Measurements from ENCODE around the gene SLAMF9. TPM values are rescaled to one million over a fixed set of nuclear protein-coding genes. Genes with fewer than 3 reads are reported as not detected.

The SLAMF9 gene
- total and polyA plus RNA-seq, 2 of the 8 experiments (the other 6 are each of a cell fraction or from before 2014, with no cell fraction given): not detected

DNA sequence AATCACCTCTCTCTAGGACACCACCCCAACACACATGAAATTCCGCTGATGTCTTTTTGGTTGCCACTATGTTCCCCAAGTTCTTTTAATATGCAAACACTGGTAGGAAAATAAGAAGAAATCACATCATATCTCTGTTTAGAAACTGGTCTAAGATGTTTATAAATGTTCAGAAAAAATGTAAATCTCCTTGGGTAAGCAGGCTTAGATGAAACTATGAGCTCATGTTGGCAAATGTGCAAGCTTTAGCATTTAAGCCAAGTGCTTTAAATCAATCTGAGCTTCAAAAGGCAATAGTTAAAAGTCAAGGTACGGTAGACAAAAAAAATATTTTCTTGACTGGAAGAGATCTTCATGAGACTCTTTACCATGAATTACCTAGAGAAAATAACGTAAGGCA is 25.2 kb upstream of the SLAMF9 start:
- Histone ChIP-seq H2AK5ac (ENCODE audit: low read depth, low read length) (no peak overlapping the region), H3K23me2 (ENCODE audit: low read depth, low read length) (no peaks in the 10 kb centered on the region), H3K18ac (ENCODE audit: extremely low read depth, low read length) (no peak overlapping the region), H3K27ac (ENCODE audit: low read depth, low read length) (no peak overlapping the region), H2BK12ac (ENCODE audit: low read depth, low read length) (no peak overlapping the region), H3K14ac (ENCODE audit: insufficient read length) (no peak overlapping the region), H3K56ac (replicated peaks; ENCODE audit: insufficient read length, low read depth, low read length) (no peak overlapping the region), H3K23ac (ENCODE audit: insufficient read length) (no peak overlapping the region), H3K36me3 (ENCODE audit: control insufficient read depth in 2 of 4, insufficient read depth in 4 of 4, low read length in 3 of 4) (no peaks in the 10 kb centered on the region), H4K20me1 (replicated peaks in 1 of 2; ENCODE audit: control insufficient read depth in 1 of 2, insufficient read depth in 2 of 2, low read length in 2 of 2) (no peaks in the 10 kb centered on the region), H3K79me1 (ENCODE audit: low read depth, low read length) (no peaks in the 10 kb centered on the region), H3K4me1 (replicated peaks in 1 of 4; ENCODE audit: control insufficient read depth in 3 of 4, insufficient read depth in 4 of 4, low read length in 3 of 4) (0 out of 7 replicates have a peak, but pooled peaks cover 0 to 2% (median 0%) of the 10 kb centered on the region in 4 experiments), H2AFZ (ENCODE audit: low read length) (no peak overlapping the region), H2BK20ac (ENCODE audit: low read length) (no peak overlapping the region), H3K27me3 (replicated peaks in 1 of 4; ENCODE audit: control insufficient read depth in 3 of 4, extremely low read depth in 1 of 4, insufficient read depth in 3 of 4, low read length in 3 of 4) (peaks cover 0 to 3% (median under 1%) of the 10 kb centered on the region in 4 experiments; a peak in 1 of 7 replicates), H3K9me3 (ENCODE audit: insufficient read depth in 2 of 2, low read depth in 1 of 2, low read length in 1 of 2) (no peaks in the 10 kb centered on the region), H3K4ac (replicated peaks; ENCODE audit: insufficient read length, low read depth, low read length) (no peak overlapping the region), H3K79me2 (ENCODE audit: control insufficient read depth in 1 of 2, insufficient read depth in 2 of 2, low read length in 2 of 2) (no peaks in the 10 kb centered on the region), H2BK120ac (replicated peaks; ENCODE audit: low read depth, low read length) (no peak overlapping the region), H4K91ac (replicated peaks; ENCODE audit: insufficient read length, low read length) (no peak overlapping the region), H4K8ac (ENCODE audit: extremely low read depth, insufficient read depth, low read length) (no peak overlapping the region), H3K4me2 (ENCODE audit: insufficient read depth in 1 of 2, low read depth in 2 of 2, low read length in 2 of 2) (no peak overlapping the region), H2BK15ac (ENCODE audit: low read length) (no peak overlapping the region), H3K4me3 (ENCODE audit: extremely low read depth in 1 of 4, insufficient read depth in 2 of 4, low read depth in 3 of 4, low read length in 4 of 4) (no peak overlapping the region), H2BK5ac (ENCODE audit: low read depth, low read length) (no peak overlapping the region), H3K9ac (replicated peaks in 1 of 4; ENCODE audit: extremely low read depth in 1 of 4, low read depth in 3 of 4, low read length in 3 of 4) (no peak overlapping the region), H4K5ac (ENCODE audit: insufficient read length, low read depth, low read length) (no peak overlapping the region)
- ChIA-PET POLR2A (ENCODE audit: partially characterized antibody) (no interaction called here), CTCF (ENCODE audit: partially characterized antibody) (interaction anchor here (0.7 to 1.5 kb wide), 3 partner anchors 9 to 20 kb away, joined by 3 read pairs; no protein-coding TSS in a partner anchor)
- WGBS, 2 experiments (ENCODE audit: extremely low coverage in 1 of 2, insufficient coverage in 1 of 2, insufficient read length in 1 of 2, insufficient replicate concordance in 2 of 2, low coverage in 1 of 2, low lambda C conversion rate in 2 of 2, missing lambda C conversion rate in 1 of 2): 74% methylated on average over 3 of the region's 3 CpGs; no CpG with 5 or more reads in 1 of the 2 experiments
- no peak for FAIRE-seq
- DNase-seq (ENCODE audit: low read depth in 1 of 2, low spot score in 2 of 2): no peak
- TF ChIP-seq SRF (IDR thresholded peaks at IDR 0.05; ENCODE audit: low read depth, low read length) (no peak), EP300 (IDR thresholded peaks at IDR 0.05; ENCODE audit: borderline replicate concordance in 1 of 2, low read depth in 2 of 2, low read length in 2 of 2) (no peak), EZH2 (IDR thresholded peaks at IDR 0.05; ENCODE audit: low read depth, low read length, severe bottlenecking) (no peak), SIRT6 (IDR thresholded peaks at IDR 0.05; ENCODE audit: low read length) (no peak), HDAC2 (IDR thresholded peaks at IDR 0.05; ENCODE audit: borderline replicate concordance in 1 of 2, low read depth in 2 of 2, low read length in 2 of 2) (no peak), BACH1 (IDR thresholded peaks at IDR 0.05; ENCODE audit: low read length) (no peak), CHD1 (IDR thresholded peaks at IDR 0.05; ENCODE audit: low read depth, low read length) (no peak), RBBP5 (IDR thresholded peaks at IDR 0.05; ENCODE audit: borderline replicate concordance, low read depth, low read length) (no peak), KDM1A (IDR thresholded peaks at IDR 0.05; ENCODE audit: borderline replicate concordance, low read length) (no peak), ATF2 (IDR thresholded peaks at IDR 0.05; ENCODE audit: low read length) (no peak), TCF12 (IDR thresholded peaks at IDR 0.05; ENCODE audit: low read depth, low read length) (no peak), NANOG (IDR thresholded peaks at IDR 0.05; ENCODE audit: insufficient read depth, low read depth, low read length, poor library complexity, severe bottlenecking) (no peak)

Data from H1 (cell line).